Measurements from ENCODE around the gene DPP8. TPM values are rescaled to one million over a fixed set of nuclear protein-coding genes. Genes with fewer than 3 reads are reported as not detected.
A peak's percentile ranks its signal among the peaks of the same experiment; 100 is the strongest.

Gene DPP8
- total RNA-seq, 6 experiments from 2014 or later, result 7.6 to 12.3 (median 10.3) TPM

DNA sequence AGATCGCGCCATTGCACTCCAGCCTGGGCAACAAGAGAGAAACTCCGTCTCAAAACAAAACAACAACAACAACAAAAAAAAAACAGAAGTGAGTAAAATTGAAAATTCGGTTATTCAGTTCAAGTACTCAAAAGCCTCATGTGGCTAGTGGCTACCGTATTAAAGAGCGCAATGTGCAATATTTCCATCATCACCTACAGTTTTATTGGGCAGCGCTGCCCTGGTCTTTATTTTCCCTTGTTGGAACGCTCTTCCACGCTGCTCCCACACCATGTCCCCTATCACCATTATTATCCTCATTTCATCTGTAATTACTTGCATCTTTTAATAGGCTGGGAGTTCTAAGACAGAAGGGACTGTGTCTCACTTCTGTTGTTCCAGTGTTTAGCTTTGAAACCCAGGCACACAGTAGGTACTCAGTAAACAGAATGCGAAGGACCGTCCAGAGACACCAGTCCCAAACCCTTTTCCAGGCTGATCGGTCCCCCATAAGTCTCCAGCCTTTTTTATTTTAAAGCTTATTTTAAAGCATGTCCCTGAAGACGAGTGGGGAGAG lies 12.4 kb upstream of the DPP8 start:
- peaks cover 0 to 24% (median 10%) of the 10 kb centered on the region in 4 donors for H3K4me1 ChIP-seq
- 49% methylated on average over 13 of the region's 13 CpGs for WGBS (ENCODE audit: insufficient coverage, low coverage, low lambda C conversion rate, missing lambda C conversion rate)
- peak overlapping the region in 1 of 3 donors; percentile 41 for H3K27ac ChIP-seq

DNA sequence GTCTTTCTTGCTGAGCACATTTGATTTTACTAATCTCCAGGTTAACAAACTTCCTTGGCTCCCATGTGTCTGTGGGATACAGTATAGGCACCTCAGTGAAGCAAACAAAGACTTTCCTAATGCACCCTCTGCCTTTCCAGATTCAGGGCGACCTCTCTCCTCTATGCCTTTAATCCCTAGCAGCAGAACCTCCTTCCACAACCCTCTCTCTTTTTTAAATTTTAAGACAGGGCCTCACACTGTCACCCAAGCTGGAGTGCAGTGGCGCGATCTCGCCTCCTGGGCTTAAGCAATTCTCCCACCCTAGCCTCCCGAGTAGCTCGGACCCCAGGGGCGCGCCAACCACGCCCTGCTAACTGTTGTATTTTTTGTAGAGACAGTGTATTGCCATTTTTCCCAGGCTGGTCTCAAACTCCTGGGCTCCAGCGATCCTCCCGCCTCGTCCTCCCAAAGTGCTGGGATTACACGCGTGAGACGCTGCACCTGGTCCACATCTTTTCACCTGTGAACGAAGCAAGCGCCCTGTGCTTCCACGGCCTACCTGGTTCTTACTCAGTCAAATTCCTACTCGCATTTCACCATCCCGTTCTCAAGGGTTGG lies 11.1 kb upstream of the DPP8 start:
- H3K9me3 ChIP-seq, result no peaks in the 10 kb centered on the region
- peaks cover 0 to 19% (median 4%) of the 10 kb centered on the region in 4 donors for H3K4me1 ChIP-seq
- no peak overlapping the region for H3K27ac ChIP-seq
- H3K4me3 ChIP-seq, result no peak overlapping the region
- 94% methylated on average over 17 of the region's 20 CpGs for WGBS (ENCODE audit: insufficient coverage, low coverage, low lambda C conversion rate, missing lambda C conversion rate)
- H3K36me3 ChIP-seq, result no peaks in the 10 kb centered on the region
- no peaks in the 10 kb centered on the region for H3K27me3 ChIP-seq
- TF ChIP-seq, protein P1, sequence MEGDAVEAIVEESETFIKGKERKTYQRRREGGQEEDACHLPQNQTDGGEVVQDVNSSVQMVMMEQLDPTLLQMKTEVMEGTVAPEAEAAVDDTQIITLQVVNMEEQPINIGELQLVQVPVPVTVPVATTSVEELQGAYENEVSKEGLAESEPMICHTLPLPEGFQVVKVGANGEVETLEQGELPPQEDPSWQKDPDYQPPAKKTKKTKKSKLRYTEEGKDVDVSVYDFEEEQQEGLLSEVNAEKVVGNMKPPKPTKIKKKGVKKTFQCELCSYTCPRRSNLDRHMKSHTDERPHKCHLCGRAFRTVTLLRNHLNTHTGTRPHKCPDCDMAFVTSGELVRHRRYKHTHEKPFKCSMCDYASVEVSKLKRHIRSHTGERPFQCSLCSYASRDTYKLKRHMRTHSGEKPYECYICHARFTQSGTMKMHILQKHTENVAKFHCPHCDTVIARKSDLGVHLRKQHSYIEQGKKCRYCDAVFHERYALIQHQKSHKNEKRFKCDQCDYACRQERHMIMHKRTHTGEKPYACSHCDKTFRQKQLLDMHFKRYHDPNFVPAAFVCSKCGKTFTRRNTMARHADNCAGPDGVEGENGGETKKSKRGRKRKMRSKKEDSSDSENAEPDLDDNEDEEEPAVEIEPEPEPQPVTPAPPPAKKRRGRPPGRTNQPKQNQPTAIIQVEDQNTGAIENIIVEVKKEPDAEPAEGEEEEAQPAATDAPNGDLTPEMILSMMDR (IDR thresholded peaks at IDR 0.05), result no peak
- TF ChIP-seq POLR2A (IDR thresholded peaks at IDR 0.05), result no peak
- no peak for DNase-seq
- no peak for ATAC-seq
- intact Hi-C loops (cut with DNase I), result no loop called here

More for the DNA sequence above, 12.4 kb upstream of the DPP8 start:
- DNase-seq (no peak), ATAC-seq (no peak)
- H3K9me3 ChIP-seq, result no peaks in the 10 kb centered on the region
- H3K4me3 ChIP-seq, result peak overlapping the region; percentile 75 to 86 (median 81)
- H3K36me3 ChIP-seq, result no peaks in the 10 kb centered on the region
- TF ChIP-seq, protein P1 (IDR thresholded peaks at IDR 0.05), result no peak
- no peak for TF ChIP-seq POLR2A (IDR thresholded peaks at IDR 0.05)
- H3K27me3 ChIP-seq, result no peaks in the 10 kb centered on the region
- intact Hi-C loops (cut with DNase I), result no loop called here

DNA sequence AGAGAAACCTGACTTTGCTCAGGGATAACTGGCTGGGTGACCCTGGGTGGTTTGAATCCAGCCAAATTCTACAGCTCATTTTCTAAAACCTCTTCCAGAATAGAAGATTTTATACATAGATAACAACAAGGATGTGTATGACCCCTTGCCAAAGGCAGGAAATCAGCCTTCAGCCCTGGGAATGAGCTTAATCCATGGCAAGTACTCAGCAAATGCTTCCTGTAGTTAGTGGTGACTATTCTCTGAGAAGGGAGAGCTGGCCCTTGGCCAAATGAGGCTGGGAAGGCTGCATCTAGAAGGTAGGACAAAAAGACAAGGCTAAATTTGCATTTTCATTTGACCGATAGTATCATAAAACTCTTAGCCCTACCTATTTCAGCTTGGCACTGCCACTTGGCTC lies 8.1 kb upstream of the DPP8 start:
- intact Hi-C loops (cut with DNase I), result no loop called here
- Histone ChIP-seq H3K4me1 (no peaks in the 10 kb centered on the region), H3K27me3 (no peaks in the 10 kb centered on the region), H3K27ac (no peak overlapping the region), H3K9me3 (no peaks in the 10 kb centered on the region), H3K4me3 (no peak overlapping the region), H3K36me3 (no peaks in the 10 kb centered on the region)
- ATAC-seq, result peak in 2 of 4 donors; percentile 11 to 17
- TF ChIP-seq, protein P1 (IDR thresholded peaks at IDR 0.05), result no peak
- no peak for TF ChIP-seq POLR2A (IDR thresholded peaks at IDR 0.05)
- DNase-seq, result peak in 1 of 3 donors; percentile 51
- 86% methylated on average over 1 of the region's 1 CpG for WGBS (ENCODE audit: insufficient coverage, low coverage, low lambda C conversion rate, missing lambda C conversion rate)

DNA sequence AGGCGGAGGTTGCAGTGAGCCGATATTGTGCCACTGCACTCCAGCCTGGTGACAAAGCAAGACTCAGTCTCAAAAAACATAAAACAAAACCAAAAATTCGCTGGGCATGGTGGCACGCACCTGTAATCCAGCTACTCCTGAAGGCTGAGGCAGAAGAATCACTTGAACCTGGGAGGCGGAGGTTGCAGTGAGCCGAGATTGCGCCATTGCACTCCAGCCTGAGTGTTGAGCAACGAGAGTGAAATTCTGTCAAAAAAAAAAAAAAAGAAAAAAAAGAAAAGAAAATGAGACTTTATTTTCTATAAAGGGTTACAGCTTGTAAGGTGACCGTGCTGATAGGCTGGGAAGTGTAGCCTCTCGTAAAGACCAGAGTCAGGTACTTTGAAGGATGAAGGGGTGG lies 6.7 kb upstream of the DPP8 start:
- intact Hi-C loops (cut with DNase I), result no loop called here
- H3K4me1 ChIP-seq, result no peaks in the 10 kb centered on the region
- 59% methylated on average over 9 of the region's 10 CpGs for WGBS (ENCODE audit: insufficient coverage, low coverage, low lambda C conversion rate, missing lambda C conversion rate)

More for the DNA sequence above, 6.7 kb upstream of the DPP8 start:
- no peak for ATAC-seq
- H3K27ac ChIP-seq, result no peak overlapping the region
- TF ChIP-seq POLR2A (IDR thresholded peaks at IDR 0.05), result no peak
- TF ChIP-seq, protein P1 (IDR thresholded peaks at IDR 0.05), result no peak
- H3K9me3 ChIP-seq, result no peaks in the 10 kb centered on the region
- H3K36me3 ChIP-seq, result no peaks in the 10 kb centered on the region
- H3K4me3 ChIP-seq, result no peak overlapping the region
- no peaks in the 10 kb centered on the region for H3K27me3 ChIP-seq
- DNase-seq, result no peak
